GM21447 (cell line): ENCODE data around the gene CENPX.

Experiments used
- ATAC-seq: cut with Tn5 transposase; IDR thresholded peaks from one replicate; pipeline ENCODE4 v1.9.1; 2021; ENCODE audit not compliant: unreplicated experiment

Gene CENPX

GRCh38 chr17:82013772-82014321 lies 8.8 kb downstream of the CENPX start:
- no peak for ATAC-seq

- ATAC-seq: no peak
Measured at GRCh38 chr17:82013341-82013740, 9.3 kb downstream of the CENPX start.

- ATAC-seq: no peak
Measured at GRCh38 chr17:82012640-82013295, 9.9 kb downstream of the CENPX start.

GRCh38 chr17:82012261-82012639 lies 10.4 kb downstream of the CENPX start:
- ATAC-seq: no peak

GRCh38 chr17:82011617-82012187 lies 11.0 kb downstream of the CENPX start:
- ATAC-seq: no peak

GRCh38 chr17:82010575-82011525 lies 11.8 kb downstream of the CENPX start:
- no peak for ATAC-seq

GRCh38 chr17:82009413-82009812 lies 13.3 kb downstream of the CENPX start:
- ATAC-seq: no peak

- no peak for ATAC-seq
Measured at GRCh38 chr17:82008941-82009405, 13.7 kb downstream of the CENPX start.

GRCh38 chr17:82008258-82008940 lies 14.3 kb downstream of the CENPX start:
- ATAC-seq: no peak

GRCh38 chr17:82007495-82008257 lies 15.0 kb downstream of the CENPX start:
- ATAC-seq: no peak

GRCh38 chr17:82007228-82007494 lies 15.5 kb downstream of the CENPX start:
- ATAC-seq: no peak

GRCh38 chr17:82006468-82007227 lies 16.0 kb downstream of the CENPX start:
- no peak for ATAC-seq

GRCh38 chr17:82005701-82006348 lies 16.9 kb downstream of the CENPX start:
- ATAC-seq: no peak

GRCh38 chr17:82004517-82005455 lies 17.9 kb downstream of the CENPX start:
- ATAC-seq: no peak

GRCh38 chr17:82003411-82004381 lies 19.0 kb downstream of the CENPX start:
- no peak for ATAC-seq

- no peak for ATAC-seq
Measured at GRCh38 chr17:82001571-82002056, 21.1 kb downstream of the CENPX start.
